ENCODE measurements around the gene CFAP300. TPM values are rescaled to one million over a fixed set of nuclear protein-coding genes. Genes with fewer than 3 reads are reported as not detected.

The CFAP300 gene
- total RNA-seq, 1 experiment from 2014 or later, result 1.7 TPM

DNA sequence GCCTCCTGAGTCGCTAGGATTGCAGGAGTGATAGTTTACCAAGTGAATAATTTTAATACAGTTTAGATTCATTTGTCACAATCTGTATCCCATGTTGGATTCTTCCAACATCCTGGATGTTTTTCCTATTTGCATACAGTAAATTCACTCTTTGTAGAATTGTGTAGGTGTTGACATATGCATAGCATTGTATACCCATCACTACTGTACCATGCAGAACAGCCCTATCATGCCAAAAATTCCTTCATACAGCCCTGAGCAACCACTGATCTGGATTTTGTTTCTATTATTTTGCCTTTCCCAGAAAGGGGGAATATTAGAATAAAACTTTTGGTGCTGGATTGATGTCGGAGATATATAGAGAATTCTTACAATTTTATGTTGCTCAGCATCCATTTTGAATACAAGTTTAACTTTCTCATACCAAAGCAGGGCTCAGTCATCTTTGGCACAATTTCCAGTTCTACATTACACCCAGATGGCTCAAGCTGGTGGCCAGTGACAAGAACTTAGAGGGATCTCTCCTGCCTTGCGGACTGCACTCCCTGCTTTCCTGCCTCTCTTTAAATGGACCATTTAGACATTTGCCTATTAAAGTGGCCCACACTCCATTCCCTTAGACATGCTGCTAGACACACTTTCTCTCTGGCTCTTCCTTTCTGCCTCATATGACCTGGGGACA, 45.4 kb upstream of the CFAP300 start:
- TF ChIP-seq, protein P1, sequence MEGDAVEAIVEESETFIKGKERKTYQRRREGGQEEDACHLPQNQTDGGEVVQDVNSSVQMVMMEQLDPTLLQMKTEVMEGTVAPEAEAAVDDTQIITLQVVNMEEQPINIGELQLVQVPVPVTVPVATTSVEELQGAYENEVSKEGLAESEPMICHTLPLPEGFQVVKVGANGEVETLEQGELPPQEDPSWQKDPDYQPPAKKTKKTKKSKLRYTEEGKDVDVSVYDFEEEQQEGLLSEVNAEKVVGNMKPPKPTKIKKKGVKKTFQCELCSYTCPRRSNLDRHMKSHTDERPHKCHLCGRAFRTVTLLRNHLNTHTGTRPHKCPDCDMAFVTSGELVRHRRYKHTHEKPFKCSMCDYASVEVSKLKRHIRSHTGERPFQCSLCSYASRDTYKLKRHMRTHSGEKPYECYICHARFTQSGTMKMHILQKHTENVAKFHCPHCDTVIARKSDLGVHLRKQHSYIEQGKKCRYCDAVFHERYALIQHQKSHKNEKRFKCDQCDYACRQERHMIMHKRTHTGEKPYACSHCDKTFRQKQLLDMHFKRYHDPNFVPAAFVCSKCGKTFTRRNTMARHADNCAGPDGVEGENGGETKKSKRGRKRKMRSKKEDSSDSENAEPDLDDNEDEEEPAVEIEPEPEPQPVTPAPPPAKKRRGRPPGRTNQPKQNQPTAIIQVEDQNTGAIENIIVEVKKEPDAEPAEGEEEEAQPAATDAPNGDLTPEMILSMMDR (conservative IDR thresholded peaks at IDR 0.05), result no peak
- DNase-seq, result no peak
- H4K20me1 ChIP-seq (ENCODE audit: control insufficient read depth, insufficient read depth, insufficient read length), result no peaks in the 10 kb centered on the region
- no peaks in the 10 kb centered on the region for H3K79me2 ChIP-seq (ENCODE audit: insufficient read depth, low read length)
- H3K23me2 ChIP-seq (ENCODE audit: insufficient read length, low read depth, low read length, poor library complexity, severe bottlenecking), result no peaks in the 10 kb centered on the region
- H2AK5ac ChIP-seq (ENCODE audit: insufficient read length, low read length), result no peak overlapping the region
- H3K9ac ChIP-seq (ENCODE audit: extremely low read depth, insufficient read length, low read length), result no peak overlapping the region
- H3T11ph ChIP-seq (ENCODE audit: low read length), result no peak overlapping the region
- H3K23ac ChIP-seq (ENCODE audit: insufficient read length, low read depth, low read length), result no peak overlapping the region
- H3K18ac ChIP-seq (ENCODE audit: insufficient read length, low read depth, low read length), result no peak overlapping the region
- no peak overlapping the region for H3K4me2 ChIP-seq (ENCODE audit: insufficient read depth, insufficient read length, low read length)
- H3K4me1 ChIP-seq (ENCODE audit: insufficient read depth, low read length), result no peaks in the 10 kb centered on the region
- H2BK20ac ChIP-seq (ENCODE audit: low read depth, low read length, poor library complexity, severe bottlenecking), result no peak overlapping the region
- H2AFZ ChIP-seq (ENCODE audit: low read length), result no peak overlapping the region
- no peak overlapping the region for H2BK12ac ChIP-seq (ENCODE audit: insufficient read length, low read depth, low read length)
- H4K91ac ChIP-seq (ENCODE audit: insufficient read length, low read depth, low read length), result no peak overlapping the region
- no peak overlapping the region for H4K5ac ChIP-seq (ENCODE audit: insufficient read length, low read depth, low read length)
- H3K27me3 ChIP-seq (ENCODE audit: insufficient read depth, low read length), result no peaks in the 10 kb centered on the region
- no peaks in the 10 kb centered on the region for H3K9me3 ChIP-seq (ENCODE audit: control insufficient read depth, low read depth, low read length)
- no peaks in the 10 kb centered on the region for H3K27me3 Mint-ChIP-seq (ENCODE audit: low read depth)
- H3K14ac ChIP-seq (ENCODE audit: insufficient read depth, low read length), result no peak overlapping the region
- no peak overlapping the region for H3K56ac ChIP-seq (ENCODE audit: insufficient read length, low read depth, low read length)
- H4K8ac ChIP-seq (replicated peaks; ENCODE audit: insufficient read length, low read depth, low read length), result no peak overlapping the region
- H2BK5ac ChIP-seq (ENCODE audit: insufficient read length, low read length), result no peak overlapping the region
- H3K4ac ChIP-seq (ENCODE audit: low read depth, low read length), result no peak overlapping the region
- no CpG with 5 or more reads among the region's 3 CpGs for WGBS (ENCODE audit: extremely low coverage, insufficient read length, low lambda C conversion rate)
- H3K27ac ChIP-seq (ENCODE audit: insufficient read length, low read depth, low read length), result no peak overlapping the region
- no peaks in the 10 kb centered on the region for H3K36me3 Mint-ChIP-seq (ENCODE audit: insufficient read depth in 1 of 3, low read depth in 3 of 3)
- no peak overlapping the region for H3K4me3 Mint-ChIP-seq
- H3K9me3 Mint-ChIP-seq, result no peaks in the 10 kb centered on the region
- no peak overlapping the region for H2BK15ac ChIP-seq (ENCODE audit: low read depth, low read length)
- no peak overlapping the region for H2BK120ac ChIP-seq (ENCODE audit: low read depth, low read length, poor library complexity, severe bottlenecking)
- H3K27ac Mint-ChIP-seq, result 0 out of 7 replicates have a peak overlapping the region, but pooled peaks of 1 of the 3 experiments have one; percentile 24
- H3K4me1 Mint-ChIP-seq, result peaks cover 8 to 10% of the 10 kb centered on the region in 2 experiments
- no peaks in the 10 kb centered on the region for H3K79me1 ChIP-seq (ENCODE audit: insufficient read depth, low read depth, low read length, poor library complexity, severe bottlenecking)
